Cardiac septum (tissue), 1 donor: ENCODE results near the gene SF3A1. TPM values are rescaled to one million over a fixed set of nuclear protein-coding genes. Genes with fewer than 3 reads are reported as not detected.

Experiments
- DNase-seq: peaks from one replicate; pipeline ENCODE4 v3.0.0-alpha.2; 2020; ENCODE audit warnings: low spot score
- intact Hi-C: fragments of 100-400 bp; cut with DNase I; formaldehyde crosslinking; loops from one replicate; pipeline ENCODE4 v1.14.0; 2022
- total RNA-seq: library from RNA; stranded (reverse); fragmentation: NEBNext Ultra II Directional; extraction: Animal tissue kit (Norgen Biotek cat#: 25700); gene quantifications from one replicate; pipeline ENCODE4 v1.2.1, GENCODE V29; 2021
- donor health status: DM: no; HTN: no; CAD: no.

SF3A1 gene
- total RNA-seq, 1 donor from 2014 or later: 106 TPM

DNA sequence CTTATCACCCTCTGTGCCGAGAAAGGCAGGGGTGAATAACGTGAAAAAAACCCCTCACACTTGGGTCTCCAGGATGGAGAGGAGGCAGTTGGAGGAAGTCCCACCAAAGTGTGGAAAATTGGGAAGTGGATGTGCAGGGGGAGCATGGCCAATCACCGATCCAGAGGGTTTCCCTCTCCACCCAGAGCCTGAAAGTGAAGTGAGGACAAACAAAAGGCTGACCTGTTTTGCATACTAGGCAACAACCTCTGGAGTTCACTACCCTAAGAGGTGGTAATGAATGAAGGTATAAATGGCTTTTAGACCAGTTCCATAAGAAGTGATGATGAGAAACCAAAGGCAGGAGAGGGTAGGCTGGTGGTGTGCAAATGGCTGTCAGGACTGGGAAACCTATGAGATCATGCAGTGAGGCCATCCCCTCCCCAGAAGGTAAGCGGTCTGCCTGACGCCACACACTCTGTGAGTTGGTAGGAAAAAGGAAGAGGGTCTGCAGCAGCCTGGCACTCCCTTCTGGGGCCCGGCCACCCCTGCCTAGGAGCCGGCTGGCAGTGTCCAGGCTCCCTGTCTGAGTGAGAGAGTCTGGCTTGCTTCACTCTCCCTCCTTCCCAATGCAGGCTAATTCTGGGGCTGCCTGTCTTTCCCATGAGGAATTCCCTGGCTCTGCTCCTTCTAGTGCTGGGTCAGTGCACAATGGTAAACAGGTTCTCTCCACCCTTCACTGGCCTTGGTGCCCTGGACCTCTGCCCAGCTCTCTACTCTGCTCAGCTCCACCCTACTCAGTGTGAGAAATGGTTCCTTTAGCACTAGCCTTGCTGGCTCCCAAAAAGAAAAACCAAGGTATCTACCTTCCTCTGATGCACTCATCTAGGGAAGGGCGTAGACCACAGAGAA lies 45.6 kb downstream of the SF3A1 start:
- intact Hi-C loops: no loop called here
- DNase-seq: peak; percentile 87

- intact Hi-C loops: no loop called here
- no peak for DNase-seq
These were observed 46.5 kb downstream of the SF3A1 start for GRCh38 chr22:30309951-30310741.

GRCh38 chr22:30308518-30309230 lies 48.0 kb downstream of the SF3A1 start:
- DNase-seq: no peak
- intact Hi-C loops: no loop called here

- no peak for DNase-seq
- intact Hi-C loops: no loop called here
These were observed 48.6 kb downstream of the SF3A1 start for GRCh38 chr22:30308093-30308492.

DNA sequence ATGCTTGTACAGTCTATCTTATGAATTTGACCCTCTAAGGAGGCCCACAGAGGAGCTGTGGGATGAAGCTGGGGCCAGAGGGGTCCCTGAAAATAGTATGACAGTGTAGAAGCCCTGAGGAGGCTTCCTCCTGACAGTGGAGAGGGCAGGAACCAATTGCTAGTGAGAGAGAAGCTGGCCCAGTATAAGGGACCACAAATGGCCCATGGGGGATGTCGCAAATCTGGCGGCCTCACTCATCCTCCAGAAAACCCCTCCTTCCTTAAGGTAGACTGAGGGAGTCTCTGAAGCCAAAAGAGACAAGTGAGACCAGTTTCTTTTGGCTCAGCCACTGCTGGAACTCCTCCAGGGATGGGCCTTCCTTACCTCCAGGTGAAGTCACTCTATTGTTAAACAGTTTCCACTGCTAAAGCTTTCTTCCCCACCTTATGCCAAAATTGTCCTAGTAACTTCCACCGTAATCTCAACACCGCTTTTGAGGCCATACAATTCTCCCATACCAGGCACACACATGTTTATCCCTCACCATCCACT lies 49.6 kb downstream of the SF3A1 start:
- no peak for DNase-seq
- intact Hi-C loops: no loop called here

GRCh38 chr22:30306627-30307011 lies 50.1 kb downstream of the SF3A1 start:
- DNase-seq: no peak
- intact Hi-C loops: no loop called here

DNA sequence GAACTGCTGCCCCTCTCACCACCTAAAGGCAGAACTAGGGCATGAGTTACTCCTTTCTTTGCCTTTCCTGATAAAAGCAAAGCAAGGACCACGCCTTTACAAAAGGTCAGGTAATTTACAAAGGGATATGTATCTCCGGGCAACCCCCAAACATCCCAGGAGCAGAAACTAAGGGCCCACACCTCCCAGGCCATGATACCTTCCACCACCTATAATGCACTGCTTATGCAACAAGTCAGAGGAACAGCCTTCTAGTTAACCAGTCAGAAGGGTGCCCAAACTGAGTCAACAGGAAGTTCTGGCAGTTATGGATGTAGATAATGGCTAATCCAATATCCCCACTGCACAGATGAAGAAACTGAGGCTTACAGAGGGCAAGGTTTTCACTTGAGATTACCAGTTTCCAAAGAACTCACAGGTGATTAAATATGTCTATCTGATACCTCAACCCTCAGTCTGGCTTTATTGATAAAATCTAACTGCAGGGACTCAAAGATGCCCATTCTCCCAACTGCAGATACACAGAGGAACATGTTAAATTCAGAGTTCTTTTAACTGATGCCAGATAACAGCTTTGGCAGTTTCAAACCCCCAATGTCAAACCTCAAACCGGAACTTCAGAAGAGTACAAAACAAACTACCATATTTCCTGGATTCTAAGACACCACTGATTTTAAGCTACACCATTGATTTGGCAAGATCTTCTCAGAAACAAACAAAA lies 50.6 kb downstream of the SF3A1 start:
- intact Hi-C loops: loop anchor here (2.0 kb wide), 1 partner anchor 15 kb away; no protein-coding TSS in a partner anchor
- DNase-seq: no peak

GRCh38 chr22:30305519-30305905 lies 51.2 kb downstream of the SF3A1 start:
- peak; percentile 84 for DNase-seq
- intact Hi-C loops: loop anchor here (2.0 kb wide), 1 partner anchor 15 kb away; no protein-coding TSS in a partner anchor

- DNase-seq: no peak
These were observed 52.0 kb downstream of the SF3A1 start for GRCh38 chr22:30304495-30305244.

DNA sequence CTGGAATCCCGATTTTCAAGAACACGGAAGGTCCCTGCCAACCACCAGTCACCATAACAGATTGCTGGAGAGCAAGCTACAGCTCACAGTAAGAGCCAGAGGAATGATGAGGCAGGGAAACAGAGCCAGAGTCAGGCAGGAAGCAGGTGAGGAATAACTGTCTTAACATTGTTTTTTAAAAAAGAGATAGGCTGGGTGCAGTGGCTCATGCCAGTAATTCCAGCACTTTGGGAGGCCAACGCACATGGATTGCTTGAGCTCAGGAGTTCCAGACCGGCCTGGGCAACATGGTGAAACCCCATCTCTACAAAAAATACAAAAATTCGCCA lies 53.9 kb downstream of the SF3A1 start:
- no peak for DNase-seq
- intact Hi-C loops: no loop called here

More at GRCh38 chr22:30304495-30305244, 52.0 kb downstream of the SF3A1 start:
- intact Hi-C loops: loop anchor here (2.0 kb wide), 1 partner anchor 14 kb away; no protein-coding TSS in a partner anchor

- peak; percentile 84 for DNase-seq
- intact Hi-C loops: no loop called here
These were observed 54.5 kb downstream of the SF3A1 start for GRCh38 chr22:30301995-30302809.

DNA sequence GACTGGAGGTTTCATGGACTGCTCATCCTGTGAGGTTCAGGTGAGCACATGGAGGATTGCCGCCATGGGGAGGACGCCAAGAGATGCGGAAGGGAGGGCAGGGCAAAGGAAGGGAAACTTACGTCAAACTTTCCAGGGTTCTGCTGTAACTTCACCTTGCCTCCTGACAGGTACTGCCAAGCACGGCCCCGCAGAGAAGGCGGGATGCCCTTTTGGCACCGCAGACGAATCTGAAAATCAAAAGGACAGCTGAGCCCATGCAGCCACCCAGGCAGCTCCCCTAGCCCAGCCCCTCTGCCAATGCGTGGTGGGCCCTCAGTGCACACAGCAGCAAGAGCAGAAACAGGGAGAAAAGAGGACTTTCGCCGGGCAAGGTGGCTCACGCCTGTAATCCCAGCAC lies 57.4 kb downstream of the SF3A1 start:
- intact Hi-C loops: no loop called here
- DNase-seq: no peak

DNA sequence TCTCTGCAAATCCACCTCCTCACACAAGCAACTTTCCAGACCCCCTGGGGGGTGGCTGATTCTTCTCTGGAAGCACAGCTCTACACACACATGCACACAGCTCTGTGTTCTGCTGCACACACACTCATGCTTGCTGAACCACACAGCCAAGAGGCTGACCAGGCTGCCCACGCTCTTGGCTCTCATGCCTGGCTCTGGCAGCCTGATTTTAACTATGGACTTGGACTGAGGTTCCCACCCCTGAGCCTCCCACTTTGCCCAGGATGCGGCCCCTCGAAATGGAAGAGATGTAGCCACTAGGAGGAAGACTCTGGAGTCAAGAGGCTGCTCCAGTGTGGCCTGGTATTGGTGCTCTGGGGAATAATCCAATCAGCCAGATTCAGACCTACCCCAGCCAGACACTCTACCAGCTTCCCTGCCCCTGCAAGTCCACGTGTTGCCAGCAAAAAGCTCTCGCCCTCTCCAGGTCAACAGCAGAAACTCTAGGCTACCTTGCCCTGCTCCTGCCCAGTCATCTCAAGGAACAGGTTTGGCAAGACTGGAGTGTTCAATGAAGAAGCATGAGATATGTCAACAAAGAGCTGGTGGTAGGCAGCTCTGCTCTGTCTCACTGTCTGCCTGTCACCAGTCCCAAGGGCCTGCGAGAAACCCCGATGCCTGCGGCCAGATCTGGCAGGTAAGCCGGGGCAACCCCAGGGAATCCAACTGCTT lies 58.5 kb downstream of the SF3A1 start:
- intact Hi-C loops: no loop called here
- no peak for DNase-seq

DNA sequence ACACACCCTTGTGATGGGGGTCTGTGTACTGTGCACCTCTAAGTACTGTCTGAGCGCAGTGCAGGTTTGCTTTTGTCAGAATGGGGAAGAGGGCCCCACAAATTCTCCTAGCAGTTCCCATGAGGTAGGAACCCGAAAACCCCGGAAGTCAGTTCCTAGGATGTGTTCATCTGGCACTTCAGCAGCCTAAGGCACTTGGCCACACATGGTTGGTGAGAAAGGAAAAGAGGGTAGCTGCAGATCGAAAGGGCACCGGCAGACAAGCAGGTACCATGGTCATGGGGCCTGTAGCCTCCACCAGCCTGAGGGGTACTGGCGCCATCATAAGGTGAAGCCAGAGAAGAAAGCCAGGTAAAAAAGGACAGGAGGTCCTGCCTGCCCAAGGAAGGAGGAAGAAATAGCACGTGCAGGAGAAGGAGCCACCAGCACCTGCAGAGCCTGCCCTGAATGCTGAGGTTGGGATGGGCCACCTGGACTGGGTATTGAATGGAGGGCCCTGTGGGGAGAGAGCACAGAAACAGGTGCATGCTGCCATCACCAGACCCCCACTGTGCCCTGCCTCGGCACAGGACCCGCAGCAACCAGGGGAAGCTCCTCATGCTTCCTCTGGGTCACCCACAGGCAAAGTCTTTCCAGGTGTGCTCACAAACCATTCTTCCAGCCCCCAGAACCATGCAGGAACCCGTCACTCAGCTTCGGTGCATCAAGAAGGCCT lies 59.3 kb downstream of the SF3A1 start:
- no peak for DNase-seq
- intact Hi-C loops: no loop called here

DNA sequence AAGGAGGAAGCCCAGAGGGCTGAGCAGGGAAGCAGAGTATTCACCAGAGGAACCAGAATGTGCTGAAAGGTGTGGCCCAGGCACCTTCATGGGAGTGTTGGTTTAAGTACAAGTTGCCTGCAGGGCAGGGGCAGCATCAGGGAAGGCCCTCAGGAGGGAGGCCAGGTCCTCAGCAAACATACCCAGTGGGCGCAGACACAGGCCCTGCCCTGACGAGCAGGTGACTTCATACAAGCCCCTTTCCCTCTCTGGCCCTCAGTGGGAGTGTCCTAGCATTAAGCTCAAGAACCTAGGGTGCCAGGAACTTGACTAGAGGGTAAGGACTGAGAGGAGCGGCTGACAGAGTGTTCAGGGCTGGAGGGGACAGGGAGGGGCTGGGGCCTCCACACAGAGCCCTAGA lies 59.9 kb downstream of the SF3A1 start:
- intact Hi-C loops: no loop called here
- DNase-seq: no peak

DNA sequence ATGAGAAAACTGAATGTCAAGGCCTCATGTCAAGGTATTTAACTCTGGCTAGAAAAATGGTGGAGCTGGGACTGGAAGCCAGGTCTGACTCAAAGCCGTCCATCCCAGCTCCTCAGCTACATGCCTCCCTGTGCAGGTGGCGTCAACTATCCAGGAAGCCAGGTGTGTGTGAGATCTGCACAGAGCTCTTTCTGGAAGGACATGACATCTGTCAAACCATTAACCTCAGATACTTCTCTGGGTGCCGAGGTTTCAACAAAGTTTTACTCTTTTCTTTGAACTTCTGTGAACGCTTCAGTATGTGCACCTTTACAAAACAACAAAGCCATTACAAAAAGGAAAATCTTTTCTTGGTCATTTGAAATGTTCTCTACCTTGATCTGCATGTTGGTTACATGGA lies 60.4 kb downstream of the SF3A1 start:
- no peak for DNase-seq
- intact Hi-C loops: no loop called here

GRCh38 chr22:30295576-30295975 lies 61.1 kb downstream of the SF3A1 start:
- intact Hi-C loops: no loop called here
- no peak for DNase-seq
